ENCODE data around the gene MCF2L. TPM values are rescaled to one million over a fixed set of nuclear protein-coding genes. Genes with fewer than 3 reads are reported as not detected.

The MCF2L gene
- total RNA-seq, 4 donors from 2014 or later = 25.0 to 103 (median 61.0) TPM

GRCh38 chr13:113102727-113103126 is 133.7 kb downstream of the MCF2L start:
- intact Hi-C loops (cut with DNase I; ENCODE audit: low total_unique reads) = no loop called here
- Histone ChIP-seq H3K27ac (no peak overlapping the region), H3K27me3 (no peaks in the 10 kb centered on the region), H3K36me3 (no peaks in the 10 kb centered on the region), H3K4me1 (no peaks in the 10 kb centered on the region), H3K9me3 (no peaks in the 10 kb centered on the region), H3K4me3 (no peak overlapping the region)
- TF ChIP-seq POLR2A (IDR thresholded peaks at IDR 0.05) = no peak
- TF ChIP-seq, protein P1, sequence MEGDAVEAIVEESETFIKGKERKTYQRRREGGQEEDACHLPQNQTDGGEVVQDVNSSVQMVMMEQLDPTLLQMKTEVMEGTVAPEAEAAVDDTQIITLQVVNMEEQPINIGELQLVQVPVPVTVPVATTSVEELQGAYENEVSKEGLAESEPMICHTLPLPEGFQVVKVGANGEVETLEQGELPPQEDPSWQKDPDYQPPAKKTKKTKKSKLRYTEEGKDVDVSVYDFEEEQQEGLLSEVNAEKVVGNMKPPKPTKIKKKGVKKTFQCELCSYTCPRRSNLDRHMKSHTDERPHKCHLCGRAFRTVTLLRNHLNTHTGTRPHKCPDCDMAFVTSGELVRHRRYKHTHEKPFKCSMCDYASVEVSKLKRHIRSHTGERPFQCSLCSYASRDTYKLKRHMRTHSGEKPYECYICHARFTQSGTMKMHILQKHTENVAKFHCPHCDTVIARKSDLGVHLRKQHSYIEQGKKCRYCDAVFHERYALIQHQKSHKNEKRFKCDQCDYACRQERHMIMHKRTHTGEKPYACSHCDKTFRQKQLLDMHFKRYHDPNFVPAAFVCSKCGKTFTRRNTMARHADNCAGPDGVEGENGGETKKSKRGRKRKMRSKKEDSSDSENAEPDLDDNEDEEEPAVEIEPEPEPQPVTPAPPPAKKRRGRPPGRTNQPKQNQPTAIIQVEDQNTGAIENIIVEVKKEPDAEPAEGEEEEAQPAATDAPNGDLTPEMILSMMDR (IDR thresholded peaks at IDR 0.05) = no peak
- DNase-seq = no peak

DNA sequence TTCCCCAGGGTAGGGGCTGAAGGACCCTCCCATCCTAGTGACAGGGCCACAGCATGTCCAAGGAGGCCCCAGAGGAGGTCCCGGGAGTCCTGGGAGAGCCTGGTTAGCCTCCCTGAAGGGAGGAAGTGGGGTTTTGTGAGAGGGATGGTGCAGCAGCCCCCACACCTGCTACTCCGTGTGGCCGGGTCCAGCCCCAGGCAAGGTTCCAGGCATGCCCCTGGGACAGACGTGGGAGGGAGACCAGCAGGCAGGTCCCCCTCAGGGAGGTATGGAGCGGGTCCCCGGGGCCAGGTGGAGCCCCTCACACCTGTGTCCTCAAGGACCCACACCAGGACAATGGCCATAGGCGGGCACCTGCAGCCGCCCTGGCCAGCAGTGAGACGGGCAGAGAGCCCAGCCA is 134.6 kb downstream of the MCF2L start:
- TF ChIP-seq, protein P1 (IDR thresholded peaks at IDR 0.05) = no peak
- no peak for TF ChIP-seq POLR2A (IDR thresholded peaks at IDR 0.05)
- intact Hi-C loops (cut with DNase I; ENCODE audit: low total_unique reads) = no loop called here
- DNase-seq = no peak

GRCh38 chr13:113105032-113105920 is 136.3 kb downstream of the MCF2L start, which contains the start of gene F7:
Gene F7, plus strand, starts transcription at chr13:113105791. Its CDS starts 51 bp downstream, at chr13:113105842.
- H3K36me3 ChIP-seq = no peaks in the 10 kb centered on the region
- peaks cover 0 to 8% of the 10 kb centered on the region in 2 donors for H3K27me3 ChIP-seq
- H3K27ac ChIP-seq = no peak within 1 kb of the TSS
- H3K9me3 ChIP-seq = no peaks in the 10 kb centered on the region
- peaks cover 0 to 5% of the 10 kb centered on the region in 2 donors for H3K4me1 ChIP-seq
- intact Hi-C loops (cut with DNase I; ENCODE audit: low total_unique reads) = no loop called here
- no peak within 1 kb of the TSS for H3K4me3 ChIP-seq
- no peak for DNase-seq
- TF ChIP-seq, protein P1 (IDR thresholded peaks at IDR 0.05) = no peak
- TF ChIP-seq POLR2A (IDR thresholded peaks at IDR 0.05) = no peak

More for the DNA sequence above, 134.6 kb downstream of the MCF2L start:
- no peaks in the 10 kb centered on the region for H3K9me3 ChIP-seq
- no peaks in the 10 kb centered on the region for H3K4me1 ChIP-seq
- no peaks in the 10 kb centered on the region for H3K27me3 ChIP-seq
- no peaks in the 10 kb centered on the region for H3K36me3 ChIP-seq
- no peak overlapping the region for H3K27ac ChIP-seq
- H3K4me3 ChIP-seq = no peak overlapping the region

DNA sequence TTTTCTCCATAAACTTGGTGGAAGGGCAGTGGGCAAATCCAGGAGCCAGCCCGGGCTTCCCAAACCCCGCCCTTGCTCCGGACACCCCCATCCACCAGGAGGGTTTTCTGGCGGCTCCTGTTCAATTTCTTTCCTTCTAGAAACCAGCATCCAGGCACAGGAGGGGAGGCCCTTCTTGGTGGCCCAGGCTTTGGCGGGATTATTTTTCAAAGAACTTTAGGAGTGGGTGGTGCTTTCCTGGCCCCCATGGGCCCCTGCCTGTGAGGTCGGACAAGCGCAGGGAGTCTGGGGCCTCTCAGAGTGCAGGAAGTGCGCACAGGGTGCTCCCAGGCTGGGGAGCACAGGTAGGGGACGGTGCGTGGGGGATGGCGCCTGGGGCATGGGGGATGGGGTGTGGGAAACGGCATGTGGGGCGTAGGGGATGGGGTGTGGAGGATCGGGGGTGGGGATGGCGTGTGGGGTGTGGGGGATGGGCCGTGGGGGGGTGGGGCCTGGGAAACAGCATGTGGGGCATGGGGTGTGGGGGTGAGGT is 137.0 kb downstream of the MCF2L start:
- Histone ChIP-seq H3K27ac (no peak overlapping the region), H3K36me3 (no peaks in the 10 kb centered on the region), H3K27me3 (peaks cover 0 to 8% of the 10 kb centered on the region in 2 donors), H3K4me3 (no peak overlapping the region), H3K4me1 (peaks cover 0 to 10% of the 10 kb centered on the region in 2 donors), H3K9me3 (no peaks in the 10 kb centered on the region)
- TF ChIP-seq POLR2A (IDR thresholded peaks at IDR 0.05) = no peak
- TF ChIP-seq, protein P1 (IDR thresholded peaks at IDR 0.05) = no peak
- intact Hi-C loops (cut with DNase I; ENCODE audit: low total_unique reads) = no loop called here
- DNase-seq = no peak
